Measurements from ENCODE around the gene CCHCR1.

- TF ChIP-seq ZNF512 (tag; IDR thresholded peaks at IDR 0.05) = no peak
- no peak; the same call in 1 of the 2 replicates for TF ChIP-seq POLR2A (conservative IDR thresholded peaks at IDR 0.05)
- no peak for TF ChIP-seq TCF15 (CRISPR knock-in tag; IDR thresholded peaks at IDR 0.05)
- TF ChIP-seq CTCF (IDR thresholded peaks at IDR 0.05 in 2 of 3, conservative IDR thresholded peaks at IDR 0.05 in 1 of 3; ENCODE audit: insufficient read depth in 2 of 3, low read depth in 1 of 3, low read length in 3 of 3) = no peak; a peak in 1 of 6 replicates
- TF ChIP-seq EZH2 (IDR thresholded peaks at IDR 0.05; ENCODE audit: borderline replicate concordance, low read depth, low read length) = no peak
- no peak for TF ChIP-seq CBX5 (IDR thresholded peaks at IDR 0.05; ENCODE audit: borderline replicate concordance, low read depth)
Measured at GRCh38 chr6:31158140-31158862, 699 bp upstream of the CCHCR1 start, which contains the start of gene TCF19.
